GM20000 (cell line): ENCODE results near the gene HAUS1.

Experiments used
- DNase-seq: peaks from one replicate; pipeline ENCODE4 v3.0.0; 2012; ENCODE audit warnings: low spot score
- TF ChIP-seq, protein P1 (sequence below): IDR thresholded peaks from 2 replicates; pipeline ENCODE4 v1.5.1; 2012; ENCODE audit warnings: mild to moderate bottlenecking, control low read depth; ENCODE audit errors: extremely low read depth, missing control alignments

The HAUS1 gene

DNA sequence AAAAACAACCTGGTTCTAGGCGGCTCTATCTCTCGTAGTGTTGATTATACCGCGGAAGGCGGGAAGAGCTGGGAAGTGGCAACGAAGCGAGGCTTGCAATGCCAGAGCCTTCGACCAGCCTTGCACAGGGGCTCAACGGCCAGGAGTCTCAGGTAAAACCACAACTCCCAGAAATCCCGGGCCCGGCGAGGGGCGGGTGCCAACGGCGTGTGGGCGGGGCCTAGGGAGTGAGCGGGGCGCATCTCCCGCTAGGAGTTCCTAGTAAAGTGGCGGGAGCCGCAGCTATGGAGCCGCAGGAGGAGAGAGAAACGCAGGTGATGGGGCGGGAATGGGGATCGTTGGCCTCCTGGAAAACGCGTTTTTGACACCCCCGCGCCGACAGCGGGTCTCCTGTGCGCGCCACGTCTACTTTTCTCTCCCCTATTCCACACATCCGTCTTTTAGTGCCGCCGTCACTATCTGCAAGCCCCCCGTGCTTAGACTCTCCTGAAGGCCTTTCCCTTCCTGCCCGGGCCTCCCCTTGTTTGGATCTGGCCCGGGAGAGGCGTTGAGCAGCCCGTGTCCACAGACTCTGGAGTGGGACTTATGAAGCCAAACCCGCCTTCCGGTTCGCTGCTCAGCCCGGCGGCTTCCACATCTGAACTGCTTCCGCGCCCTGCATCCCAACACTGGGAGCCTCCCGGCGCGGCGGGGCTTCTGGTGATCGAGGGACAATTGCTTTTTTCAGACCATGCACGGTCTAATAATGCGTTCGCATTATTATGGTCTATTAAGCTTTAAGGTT lies at the start of gene HAUS1:
TSS of gene HAUS1 (plus strand) at position 258 of the 784 bp plus-strand sequence. CDS start at position 285, 27 bp downstream.
- TF ChIP-seq, protein P1, sequence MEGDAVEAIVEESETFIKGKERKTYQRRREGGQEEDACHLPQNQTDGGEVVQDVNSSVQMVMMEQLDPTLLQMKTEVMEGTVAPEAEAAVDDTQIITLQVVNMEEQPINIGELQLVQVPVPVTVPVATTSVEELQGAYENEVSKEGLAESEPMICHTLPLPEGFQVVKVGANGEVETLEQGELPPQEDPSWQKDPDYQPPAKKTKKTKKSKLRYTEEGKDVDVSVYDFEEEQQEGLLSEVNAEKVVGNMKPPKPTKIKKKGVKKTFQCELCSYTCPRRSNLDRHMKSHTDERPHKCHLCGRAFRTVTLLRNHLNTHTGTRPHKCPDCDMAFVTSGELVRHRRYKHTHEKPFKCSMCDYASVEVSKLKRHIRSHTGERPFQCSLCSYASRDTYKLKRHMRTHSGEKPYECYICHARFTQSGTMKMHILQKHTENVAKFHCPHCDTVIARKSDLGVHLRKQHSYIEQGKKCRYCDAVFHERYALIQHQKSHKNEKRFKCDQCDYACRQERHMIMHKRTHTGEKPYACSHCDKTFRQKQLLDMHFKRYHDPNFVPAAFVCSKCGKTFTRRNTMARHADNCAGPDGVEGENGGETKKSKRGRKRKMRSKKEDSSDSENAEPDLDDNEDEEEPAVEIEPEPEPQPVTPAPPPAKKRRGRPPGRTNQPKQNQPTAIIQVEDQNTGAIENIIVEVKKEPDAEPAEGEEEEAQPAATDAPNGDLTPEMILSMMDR: no peak
- DNase-seq: peak; percentile 81

GRCh38 chr18:46054956-46055837 lies 49.0 kb upstream of the HAUS1 start:
- TF ChIP-seq, protein P1: no peak
- no peak for DNase-seq

DNA sequence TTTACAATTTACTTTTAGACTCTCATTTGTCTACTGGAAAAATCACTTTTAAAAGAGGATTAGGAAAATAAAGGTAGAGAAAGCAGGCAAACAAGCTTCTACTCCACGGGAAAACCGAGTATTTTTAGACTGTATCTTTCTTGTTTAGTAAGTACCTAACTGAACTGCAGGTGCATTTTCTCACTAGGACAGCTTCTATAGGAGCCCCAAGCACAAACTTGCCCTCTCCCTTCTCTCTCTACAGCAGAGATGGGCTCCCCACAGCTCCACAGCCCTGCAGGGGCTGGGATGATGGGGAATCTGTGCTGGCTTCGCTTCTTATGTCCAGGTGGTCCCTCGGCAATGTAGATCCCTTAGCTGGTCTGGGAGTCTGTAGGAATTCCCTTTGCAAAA lies 48.4 kb upstream of the HAUS1 start:
- TF ChIP-seq, protein P1: no peak
- no peak for DNase-seq

GRCh38 chr18:46060359-46060841 lies 43.8 kb upstream of the HAUS1 start:
- TF ChIP-seq, protein P1: no peak
- no peak for DNase-seq

DNA sequence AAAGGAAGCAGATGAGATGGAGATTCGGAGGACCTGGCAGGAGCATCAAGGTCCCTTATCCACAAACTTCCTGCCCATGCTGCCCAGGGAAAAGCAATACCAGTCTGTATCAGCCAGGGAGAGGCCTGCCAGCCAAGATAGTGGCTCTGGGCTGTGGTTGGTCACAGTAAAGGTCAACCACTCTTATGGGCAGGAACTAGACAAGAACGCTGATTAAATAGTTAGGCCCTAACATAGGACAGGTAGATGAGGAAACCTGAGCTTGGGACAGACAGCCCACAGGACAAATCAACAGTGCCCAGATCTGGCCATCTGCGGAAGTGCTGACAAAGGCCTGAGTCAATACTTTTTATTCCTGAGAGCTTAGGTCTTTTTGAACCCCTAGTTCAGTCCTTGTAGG lies 42.8 kb upstream of the HAUS1 start:
- TF ChIP-seq, protein P1: no peak
- no peak for DNase-seq

DNA sequence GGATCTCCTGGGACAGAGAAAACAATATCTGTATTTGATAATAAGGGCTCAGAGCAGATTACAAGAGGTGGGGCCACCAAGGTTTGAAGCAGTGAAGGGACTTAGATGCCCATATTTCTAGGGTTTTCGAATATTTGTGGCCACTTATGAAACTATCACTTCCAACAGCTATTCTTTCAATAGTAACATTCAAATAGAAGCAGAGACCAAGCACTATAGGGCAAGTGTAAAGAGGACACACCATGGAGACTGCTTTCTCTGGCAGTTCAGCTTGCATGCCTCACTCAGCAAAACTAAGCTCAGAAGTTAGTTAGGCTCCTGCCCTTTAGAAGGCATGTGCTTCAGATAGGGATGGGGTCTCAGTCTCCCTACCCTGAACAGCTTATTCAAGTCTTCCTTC lies 42.4 kb upstream of the HAUS1 start:
- DNase-seq: no peak
- TF ChIP-seq, protein P1: no peak

GRCh38 chr18:46062781-46063180 lies 41.4 kb upstream of the HAUS1 start:
- TF ChIP-seq, protein P1: no peak
- no peak for DNase-seq
